ENCODE results near the gene COL15A1.

Gene COL15A1

DNA sequence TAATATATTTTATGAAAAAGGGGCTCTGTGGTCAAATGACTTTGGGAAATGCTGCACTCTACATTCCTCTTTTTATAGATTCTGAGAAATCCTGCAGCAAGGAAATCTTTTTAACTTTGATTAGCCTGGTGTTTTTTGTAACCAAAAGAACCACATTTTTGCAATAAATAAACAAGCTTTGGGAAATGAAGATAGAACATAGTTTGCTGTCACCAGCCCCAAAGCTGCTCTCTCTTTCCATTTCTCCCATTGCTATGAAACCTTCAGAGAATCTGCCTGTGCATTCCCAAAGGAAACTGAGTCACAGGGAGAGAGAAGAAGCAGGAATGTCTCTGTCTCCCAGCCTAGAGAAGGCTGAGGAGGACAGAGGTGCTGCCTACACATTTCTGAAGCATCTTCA lies 59.0 kb downstream of the COL15A1 start:
- TF ChIP-seq, protein P1, sequence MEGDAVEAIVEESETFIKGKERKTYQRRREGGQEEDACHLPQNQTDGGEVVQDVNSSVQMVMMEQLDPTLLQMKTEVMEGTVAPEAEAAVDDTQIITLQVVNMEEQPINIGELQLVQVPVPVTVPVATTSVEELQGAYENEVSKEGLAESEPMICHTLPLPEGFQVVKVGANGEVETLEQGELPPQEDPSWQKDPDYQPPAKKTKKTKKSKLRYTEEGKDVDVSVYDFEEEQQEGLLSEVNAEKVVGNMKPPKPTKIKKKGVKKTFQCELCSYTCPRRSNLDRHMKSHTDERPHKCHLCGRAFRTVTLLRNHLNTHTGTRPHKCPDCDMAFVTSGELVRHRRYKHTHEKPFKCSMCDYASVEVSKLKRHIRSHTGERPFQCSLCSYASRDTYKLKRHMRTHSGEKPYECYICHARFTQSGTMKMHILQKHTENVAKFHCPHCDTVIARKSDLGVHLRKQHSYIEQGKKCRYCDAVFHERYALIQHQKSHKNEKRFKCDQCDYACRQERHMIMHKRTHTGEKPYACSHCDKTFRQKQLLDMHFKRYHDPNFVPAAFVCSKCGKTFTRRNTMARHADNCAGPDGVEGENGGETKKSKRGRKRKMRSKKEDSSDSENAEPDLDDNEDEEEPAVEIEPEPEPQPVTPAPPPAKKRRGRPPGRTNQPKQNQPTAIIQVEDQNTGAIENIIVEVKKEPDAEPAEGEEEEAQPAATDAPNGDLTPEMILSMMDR (conservative IDR thresholded peaks at IDR 0.05; ENCODE audit: low read depth, low read length) = no peak
- DNase-seq (ENCODE audit: low read depth) = no peak
- H3K4me3 ChIP-seq (ENCODE audit: low read length) = no peak overlapping the region

DNA sequence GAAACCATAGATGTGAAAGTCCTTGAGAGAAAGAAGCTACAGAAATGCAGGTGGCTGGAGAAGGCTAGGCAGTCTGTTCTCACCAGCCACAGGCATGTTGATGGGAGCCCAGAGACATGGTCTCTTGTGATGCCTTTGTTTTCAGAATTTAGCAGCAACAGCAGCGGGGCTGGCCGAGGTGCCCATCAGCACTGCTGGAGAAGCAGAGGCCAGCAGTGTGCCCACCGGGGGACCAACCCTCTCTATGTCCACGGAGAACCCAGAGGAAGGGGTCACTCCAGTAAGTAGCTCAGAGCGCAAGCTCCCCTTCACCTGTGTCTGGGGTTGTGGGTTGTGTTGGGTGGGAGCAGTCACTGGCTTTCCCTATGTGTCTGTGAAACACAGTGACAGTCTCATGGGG lies 59.6 kb downstream of the COL15A1 start:
- no peak for DNase-seq (ENCODE audit: low read depth)
- no peak overlapping the region for H3K4me3 ChIP-seq (ENCODE audit: low read length)
- TF ChIP-seq, protein P1 (conservative IDR thresholded peaks at IDR 0.05; ENCODE audit: low read depth, low read length) = no peak

- TF ChIP-seq, protein P1 (conservative IDR thresholded peaks at IDR 0.05; ENCODE audit: low read depth, low read length) = no peak
- no peak overlapping the region for H3K4me3 ChIP-seq (ENCODE audit: low read length)
- no peak for DNase-seq (ENCODE audit: low read depth)
Observed at GRCh38 chr9:99004115-99004514, 60.4 kb downstream of the COL15A1 start.

GRCh38 chr9:99004717-99005460 lies 61.2 kb downstream of the COL15A1 start:
- TF ChIP-seq, protein P1 (conservative IDR thresholded peaks at IDR 0.05; ENCODE audit: low read depth, low read length) = no peak
- H3K4me3 ChIP-seq (ENCODE audit: low read length) = no peak overlapping the region
- no peak for DNase-seq (ENCODE audit: low read depth)

- TF ChIP-seq, protein P1 (conservative IDR thresholded peaks at IDR 0.05; ENCODE audit: low read depth, low read length) = no peak
- DNase-seq (ENCODE audit: low read depth) = no peak
- no peak overlapping the region for H3K4me3 ChIP-seq (ENCODE audit: low read length)
Observed at GRCh38 chr9:99005651-99006050, 61.9 kb downstream of the COL15A1 start.

- TF ChIP-seq, protein P1 (conservative IDR thresholded peaks at IDR 0.05; ENCODE audit: low read depth, low read length) = no peak
- no peak for DNase-seq (ENCODE audit: low read depth)
- H3K4me3 ChIP-seq (ENCODE audit: low read length) = no peak overlapping the region
Observed at GRCh38 chr9:99006511-99006910, 62.8 kb downstream of the COL15A1 start.

- DNase-seq (ENCODE audit: low read depth) = no peak
- H3K4me3 ChIP-seq (ENCODE audit: low read length) = no peak overlapping the region
- TF ChIP-seq, protein P1 (conservative IDR thresholded peaks at IDR 0.05; ENCODE audit: low read depth, low read length) = no peak
Observed at GRCh38 chr9:99006979-99007378, 63.3 kb downstream of the COL15A1 start.

Data from retinal pigment epithelial cell (primary cell).